ENCODE measurements around the gene AIF1.
"Not testable (repeated sequence)": the region's sequence is repeated elsewhere in the genome, so short reads cannot be mapped to it uniquely, and the experiment has no call there.

The AIF1 gene

DNA sequence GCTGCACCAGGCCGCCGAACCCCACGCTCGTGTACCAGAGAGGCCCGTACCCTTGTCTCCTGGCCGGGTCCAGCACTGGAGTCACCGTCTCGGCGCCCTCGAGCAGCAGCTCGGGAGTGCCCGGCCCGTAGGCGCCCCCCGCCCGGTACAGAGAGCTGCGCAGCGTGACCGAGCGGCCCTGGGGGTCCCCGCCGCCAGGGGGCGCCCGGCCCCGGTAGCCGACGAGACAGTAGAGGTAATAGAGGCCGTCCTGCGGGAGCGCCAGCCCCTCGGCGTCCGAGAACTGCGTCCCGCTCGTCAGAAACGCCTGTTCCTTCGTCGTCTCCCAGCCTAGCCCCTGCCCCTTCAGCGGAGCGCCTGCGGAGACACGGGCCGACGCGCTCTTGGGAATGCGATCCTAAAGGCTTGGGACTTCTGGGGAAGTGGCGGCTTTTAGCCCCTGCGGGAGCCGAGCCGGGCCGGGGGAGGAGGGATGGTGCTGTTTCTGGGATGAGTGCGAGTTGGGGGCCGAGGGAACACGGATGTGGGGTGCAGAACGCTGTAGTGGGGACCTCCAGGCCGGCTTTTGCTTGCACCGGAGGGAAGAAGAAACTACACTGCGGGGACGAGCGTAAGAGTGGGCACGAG is 34.1 kb upstream of the AIF1 start:
- peak; percentile 85 for DNase-seq (ENCODE audit: low read depth)

DNA sequence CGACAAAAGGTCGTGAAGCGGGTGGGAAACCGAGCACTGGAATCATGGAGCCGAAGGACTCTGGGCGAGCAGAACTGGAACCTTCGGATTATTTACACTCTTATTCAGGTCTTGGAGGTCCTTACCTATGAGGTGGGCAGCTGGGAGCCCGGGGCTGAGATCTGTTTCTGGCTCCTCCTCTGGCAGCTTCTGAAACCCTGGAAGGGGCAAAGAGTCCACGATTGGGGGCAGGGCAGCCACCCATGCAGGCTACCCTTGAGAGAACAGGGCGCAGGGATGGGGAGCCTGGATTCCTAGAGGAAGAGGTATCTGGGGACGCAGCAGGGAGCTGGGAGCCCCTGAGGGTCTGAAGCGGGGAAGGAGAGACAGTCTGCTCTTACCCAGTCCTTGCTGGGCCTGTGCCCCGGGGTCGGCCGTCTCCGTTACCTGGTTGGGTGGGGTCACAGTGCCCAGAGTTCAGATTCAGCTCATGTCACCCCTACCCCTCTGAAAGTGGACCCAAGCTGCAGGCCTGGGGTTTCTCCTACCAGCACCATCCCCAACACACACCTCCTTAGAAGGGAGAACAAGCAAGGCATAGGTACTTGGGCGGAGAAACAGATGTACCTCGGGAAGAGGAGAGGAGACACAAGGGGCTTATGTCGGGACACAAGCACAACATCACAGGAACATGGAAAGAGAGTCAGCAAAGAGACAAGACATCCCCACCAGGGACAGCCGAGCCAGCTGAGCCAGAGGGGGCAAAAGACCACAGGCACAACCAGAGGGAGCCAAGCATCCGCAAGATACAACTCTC is 33.4 kb upstream of the AIF1 start:
- no peak for DNase-seq (ENCODE audit: low read depth)

DNA sequence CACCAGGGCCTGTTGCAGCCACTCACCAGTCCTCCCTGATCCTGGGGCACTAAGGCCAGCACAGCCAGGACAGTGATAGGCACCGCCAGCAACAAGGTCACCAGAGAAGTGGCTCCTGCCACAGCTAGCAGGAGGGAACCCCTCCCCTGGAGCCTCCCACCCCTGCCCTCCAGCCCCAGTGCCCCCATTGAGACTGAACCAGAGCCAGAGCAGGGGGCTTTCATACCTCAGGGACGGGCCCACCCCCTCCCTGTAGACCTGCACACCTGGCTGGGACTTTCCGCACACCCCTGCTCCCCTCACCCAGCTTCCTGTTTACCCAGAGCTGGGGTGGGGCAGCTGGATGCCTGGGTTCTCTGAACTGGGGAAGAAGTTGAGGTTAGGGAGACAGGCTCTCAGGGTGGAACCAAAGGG is 32.8 kb upstream of the AIF1 start, which contains the start of gene LTB:
Gene LTB, minus strand, starts transcription at position 195 of the 414 bp plus-strand sequence. Its CDS starts 7 bp downstream, at position 188.
- no peak for DNase-seq (ENCODE audit: low read depth)

DNA sequence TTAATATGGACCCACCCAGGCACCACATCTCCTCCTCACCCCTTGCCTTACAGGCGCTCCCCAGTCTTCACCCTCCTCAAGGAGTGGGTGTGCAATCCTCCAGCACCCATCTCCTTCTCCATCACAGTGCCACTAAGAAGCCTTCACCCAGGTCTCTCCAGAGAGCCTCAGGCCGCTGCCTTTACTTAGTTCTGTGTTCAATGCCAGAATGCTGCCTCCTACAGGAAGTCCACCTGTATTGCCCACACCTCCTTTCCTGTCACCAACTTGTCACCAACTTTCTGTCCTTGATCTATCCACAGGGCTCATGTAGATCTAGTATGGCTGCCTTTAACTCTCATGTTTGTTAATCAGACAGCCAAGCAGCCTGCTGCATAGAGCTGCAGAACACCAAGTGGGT is 29.5 kb upstream of the AIF1 start:
- DNase-seq (ENCODE audit: low read depth), result peak; percentile 27

DNA sequence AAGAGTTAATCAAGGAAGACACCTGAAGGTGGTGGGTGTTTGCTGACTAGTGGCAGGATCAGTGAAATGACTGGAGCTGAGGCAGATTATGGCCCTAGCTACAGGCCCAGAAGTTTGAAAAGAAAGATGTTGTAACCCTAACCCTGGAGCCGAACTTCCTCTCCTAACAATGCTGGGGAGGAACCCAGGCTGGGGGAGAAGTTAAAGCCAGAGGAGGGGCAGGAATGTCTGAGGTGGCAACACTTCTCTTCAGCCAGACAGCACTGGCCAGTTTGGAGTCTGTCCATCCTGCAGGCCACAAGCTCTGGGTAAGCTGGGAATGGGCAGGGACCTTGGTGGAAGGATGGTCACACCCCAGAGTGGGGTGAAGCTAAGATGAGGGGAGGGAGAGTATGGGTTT is 29.0 kb upstream of the AIF1 start, which contains the start of gene LST1:
Gene LST1, plus strand, starts transcription at position 270 of the 400 bp plus-strand sequence. CDS start 1,023 bp downstream, outside the sequence.
- DNase-seq (ENCODE audit: low read depth), result peak; percentile 13

DNA sequence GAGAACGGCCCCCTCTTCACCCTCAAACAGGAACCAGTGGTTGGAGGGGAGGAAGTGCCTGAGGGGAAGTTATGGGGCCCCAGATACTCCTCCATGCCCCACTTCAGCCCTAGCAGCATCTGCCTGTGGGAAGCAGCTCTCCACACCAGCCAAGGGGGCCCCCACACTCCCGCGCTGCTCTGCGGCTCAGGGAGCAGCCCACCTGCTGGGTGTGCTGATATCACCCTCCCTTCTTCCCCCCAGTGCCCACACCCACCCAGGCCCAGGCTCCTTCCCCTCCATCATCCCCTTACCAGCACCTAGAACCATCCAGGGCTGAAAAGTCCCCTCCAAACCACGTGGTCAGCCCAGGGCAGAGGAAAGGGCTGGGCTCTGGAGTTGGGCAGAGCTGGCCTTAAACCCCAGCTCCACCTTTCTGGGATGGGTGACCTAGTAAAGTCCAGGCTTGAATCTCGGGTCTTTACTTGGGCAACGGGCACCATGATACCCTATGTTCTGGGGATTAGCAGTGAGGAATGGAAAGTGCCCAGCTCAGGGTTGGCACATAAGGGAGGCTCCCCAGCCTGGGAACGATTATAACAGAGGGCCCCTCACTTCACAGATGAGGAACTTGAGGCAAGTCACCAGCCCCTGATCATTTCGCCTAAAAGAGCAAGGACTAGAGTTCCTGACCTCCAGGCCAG is 28.3 kb upstream of the AIF1 start:
- DNase-seq (ENCODE audit: low read depth), result no peak

DNA sequence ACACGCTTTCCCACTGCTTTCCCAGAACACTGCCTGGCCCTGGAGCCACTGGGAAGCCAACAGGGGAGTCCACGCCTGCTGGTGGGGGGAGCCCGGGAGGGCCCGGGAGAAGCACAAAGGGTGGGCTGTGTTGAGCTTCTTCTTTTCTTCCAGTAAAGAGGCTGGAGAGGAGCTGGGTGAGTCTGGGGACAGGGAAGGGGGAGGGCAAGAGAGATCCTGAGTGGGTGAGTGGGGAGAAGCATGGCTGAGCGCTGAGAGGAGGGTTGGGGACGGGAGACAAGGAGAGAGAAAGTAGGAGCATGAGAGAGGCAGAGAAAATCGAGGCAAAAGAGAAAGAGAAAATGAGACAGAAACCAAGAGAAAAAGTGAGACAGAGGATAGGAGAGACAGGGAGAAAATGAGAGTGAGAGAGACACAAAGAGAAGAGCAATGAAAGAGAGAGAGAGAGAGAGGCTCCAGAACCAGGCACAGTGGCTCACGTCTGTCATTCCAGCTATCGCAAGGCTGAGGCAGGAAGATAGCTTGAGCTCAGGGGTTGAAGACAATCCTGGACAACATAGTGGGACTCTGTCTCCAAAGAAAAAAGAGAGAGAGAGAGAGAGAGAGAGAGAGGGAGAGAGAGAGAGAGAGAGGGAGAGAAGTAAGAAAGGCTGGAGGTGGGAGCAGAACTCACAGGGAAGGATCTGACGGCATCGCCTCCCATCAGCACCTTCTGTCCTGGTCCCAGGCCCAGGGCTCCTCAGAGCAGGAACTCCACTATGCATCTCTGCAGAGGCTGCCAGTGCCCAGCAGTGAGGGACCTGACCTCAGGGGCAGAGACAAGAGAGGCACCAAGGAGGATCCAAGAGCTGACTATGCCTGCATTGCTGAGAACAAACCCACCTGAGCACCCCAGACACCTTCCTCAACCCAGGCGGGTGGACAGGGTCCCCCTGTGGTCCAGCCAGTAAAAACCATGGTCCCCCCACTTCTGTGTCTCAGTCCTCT is 26.9 kb upstream of the AIF1 start:
- DNase-seq (ENCODE audit: low read depth), result no peak

DNA sequence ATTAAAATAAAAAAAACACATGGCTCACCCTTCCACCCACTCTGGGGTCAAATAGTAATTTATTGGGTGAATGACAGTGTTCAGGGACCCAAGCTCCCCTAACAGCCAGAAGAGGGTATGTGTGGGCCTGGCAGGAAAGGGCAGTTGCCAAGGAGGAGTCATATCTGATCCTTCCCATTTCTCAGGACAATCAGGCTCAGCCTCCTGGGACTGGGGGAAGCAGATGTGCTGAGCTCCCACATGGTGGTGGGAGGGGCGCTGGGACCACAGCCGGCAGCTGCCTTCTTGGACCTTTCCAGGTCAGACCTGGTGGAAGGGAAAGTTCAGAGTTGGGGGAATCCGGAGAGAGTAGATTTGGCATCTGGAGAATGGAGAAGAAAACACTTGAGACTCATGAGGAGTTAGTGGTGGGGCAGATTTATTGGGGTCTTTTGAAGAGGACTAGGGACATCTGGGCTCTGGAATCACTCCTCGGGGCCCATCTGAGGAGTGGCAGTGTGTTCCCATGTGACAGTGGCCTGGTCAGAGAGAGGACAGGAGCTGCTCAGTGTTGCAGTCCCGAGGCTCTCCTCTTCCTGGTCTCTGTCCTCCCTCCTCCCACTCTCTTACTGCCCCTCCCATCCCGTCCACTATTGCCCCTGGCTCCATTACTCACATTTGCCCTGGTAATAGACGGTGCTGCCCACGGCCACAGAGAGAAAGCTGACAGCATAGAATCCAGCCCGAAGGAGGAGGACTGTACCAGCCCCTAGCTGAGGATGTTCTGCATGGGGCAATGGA is 26.0 kb upstream of the AIF1 start:
- DNase-seq (ENCODE audit: low read depth), result peak; percentile 37

DNA sequence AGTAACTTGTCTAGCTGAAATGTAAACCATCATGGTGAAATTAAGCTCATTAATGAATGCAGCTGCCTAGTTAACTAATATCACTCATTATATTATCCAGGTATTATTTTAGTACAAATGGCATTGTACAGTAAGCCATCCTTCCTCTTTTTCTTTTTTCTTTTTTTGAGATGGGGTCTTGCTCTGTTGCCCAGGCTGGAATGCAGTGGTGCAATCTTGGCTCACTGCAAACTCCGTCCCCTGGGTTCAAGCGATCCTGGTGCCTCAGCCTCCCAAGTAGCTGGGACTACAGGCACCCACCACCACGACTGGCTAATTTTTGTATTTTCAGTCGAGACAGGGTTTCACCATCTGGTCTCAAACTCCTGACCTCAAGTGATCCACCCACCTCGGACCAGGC is 24.3 kb upstream of the AIF1 start:
- not testable (repeated sequence) for DNase-seq (ENCODE audit: low read depth)

DNA sequence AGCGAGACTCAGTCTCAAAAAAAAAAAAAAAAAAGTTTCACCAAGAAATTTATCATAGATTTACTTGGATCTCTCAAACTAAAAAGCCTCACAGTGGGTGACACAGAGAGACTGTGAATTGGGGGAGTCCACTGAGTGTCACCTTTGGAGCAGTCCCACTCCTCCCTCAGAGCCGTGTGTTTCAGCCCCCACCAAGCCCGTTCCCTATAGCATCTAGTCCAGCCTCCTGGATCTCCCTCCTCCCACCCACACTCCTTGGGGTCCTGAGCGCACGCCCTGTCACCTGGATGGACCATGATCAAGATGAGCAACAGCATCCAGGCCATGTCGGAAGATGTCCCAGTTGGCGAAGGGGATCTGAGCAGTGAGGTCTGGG is 22.6 kb upstream of the AIF1 start:
- DNase-seq (ENCODE audit: low read depth), result no peak

DNA sequence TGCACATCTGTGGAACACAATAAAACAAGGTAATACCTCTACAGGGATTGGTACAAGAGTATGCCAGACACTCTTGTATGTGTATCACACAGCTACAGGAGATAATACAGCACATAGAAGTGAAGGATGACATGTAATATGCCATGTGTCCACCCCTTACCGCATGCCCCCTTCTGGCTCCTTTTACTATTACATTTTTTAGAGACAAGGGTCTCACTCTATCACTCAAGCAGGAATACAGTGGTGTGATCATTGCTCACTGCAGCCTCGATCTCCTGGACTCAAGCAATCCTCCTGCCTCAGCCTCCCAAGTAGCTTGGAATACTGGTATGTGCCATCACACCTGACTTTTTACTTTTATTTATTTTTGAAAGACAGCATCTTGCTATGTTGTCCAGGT is 18.0 kb upstream of the AIF1 start:
- DNase-seq (ENCODE audit: low read depth), result peak; percentile 55

DNA sequence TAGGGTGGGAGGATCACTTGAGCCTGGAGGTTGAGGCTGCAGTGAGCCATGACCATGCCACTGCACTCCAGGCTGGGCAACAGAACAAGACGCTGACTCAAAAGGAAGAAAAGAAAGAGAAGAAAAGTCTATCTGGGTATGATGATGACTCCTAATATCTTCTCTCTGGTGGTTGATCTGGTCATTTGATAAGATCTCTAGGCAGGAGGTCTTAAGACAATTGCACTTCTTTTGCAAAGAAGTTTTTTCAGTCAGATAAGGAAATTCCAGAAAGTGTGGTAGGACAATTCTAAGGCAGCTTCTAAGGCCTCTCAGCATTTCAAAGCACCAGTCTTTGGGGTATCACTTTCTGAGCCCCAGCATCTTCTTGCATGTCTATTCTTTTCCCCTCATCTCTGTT is 7.7 kb upstream of the AIF1 start:
- DNase-seq (ENCODE audit: low read depth), result peak; percentile 21

DNA sequence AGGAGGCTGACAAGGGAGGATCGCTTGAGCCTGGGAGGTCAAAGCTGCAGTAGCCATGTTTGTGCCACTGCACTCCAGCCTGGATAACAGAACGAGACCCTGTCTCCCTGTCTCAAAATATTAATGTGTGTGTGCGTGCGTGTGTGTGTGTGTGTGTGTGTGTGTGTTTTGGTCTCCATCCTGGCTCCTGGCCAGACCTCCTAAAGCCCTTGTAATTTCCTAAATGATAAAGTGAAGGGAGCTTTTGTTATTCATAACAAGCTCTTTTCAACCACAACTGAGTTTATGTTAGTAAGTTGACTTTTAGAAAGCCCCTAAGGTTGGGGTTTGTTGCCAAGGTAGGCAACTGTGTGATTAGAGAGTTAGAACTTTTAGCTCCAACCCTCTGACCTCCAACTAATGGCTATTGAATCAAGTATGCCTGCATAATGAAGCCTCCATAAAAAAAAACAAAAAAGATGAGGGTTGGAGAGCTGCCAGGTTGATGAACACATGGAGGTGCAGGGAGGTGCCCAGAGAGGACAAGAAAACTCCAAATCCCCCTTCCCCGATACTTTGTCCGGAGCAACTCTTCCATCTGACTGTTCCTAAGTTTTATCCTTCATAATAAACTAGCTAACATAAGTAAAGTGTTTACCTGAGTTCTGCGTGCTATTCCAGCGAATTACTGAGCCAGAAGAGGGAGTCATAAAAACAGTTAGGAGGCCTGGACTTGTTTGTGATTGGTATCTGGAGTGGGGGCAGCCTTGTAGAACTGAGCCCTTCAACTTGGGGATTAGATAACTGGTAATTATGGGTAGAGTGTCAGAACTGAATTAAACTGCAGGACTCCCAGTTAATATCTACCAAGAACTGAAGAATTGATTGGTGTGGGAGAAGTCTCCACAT is 5.3 kb upstream of the AIF1 start:
- no peak for DNase-seq (ENCODE audit: low read depth)

DNA sequence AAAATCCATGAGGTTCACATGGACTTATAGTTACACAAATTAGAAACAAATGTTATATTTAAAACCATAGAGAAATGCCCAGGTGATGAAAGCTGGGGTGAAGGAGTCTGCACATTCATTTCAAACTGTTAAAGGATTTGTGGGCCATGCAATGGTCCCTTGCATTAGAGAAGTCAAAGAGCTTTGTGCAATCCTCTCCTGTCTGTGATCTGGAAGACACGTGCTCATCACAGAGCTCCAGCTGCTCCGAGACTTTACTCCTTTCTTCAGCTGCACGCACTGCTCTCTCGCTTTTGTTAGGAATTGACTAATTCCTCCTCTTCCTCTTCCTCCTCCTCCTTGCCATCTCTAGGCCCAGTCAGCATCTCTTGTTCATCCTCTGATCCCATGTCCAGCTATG is 4.1 kb upstream of the AIF1 start:
- no peak for DNase-seq (ENCODE audit: low read depth)

DNA sequence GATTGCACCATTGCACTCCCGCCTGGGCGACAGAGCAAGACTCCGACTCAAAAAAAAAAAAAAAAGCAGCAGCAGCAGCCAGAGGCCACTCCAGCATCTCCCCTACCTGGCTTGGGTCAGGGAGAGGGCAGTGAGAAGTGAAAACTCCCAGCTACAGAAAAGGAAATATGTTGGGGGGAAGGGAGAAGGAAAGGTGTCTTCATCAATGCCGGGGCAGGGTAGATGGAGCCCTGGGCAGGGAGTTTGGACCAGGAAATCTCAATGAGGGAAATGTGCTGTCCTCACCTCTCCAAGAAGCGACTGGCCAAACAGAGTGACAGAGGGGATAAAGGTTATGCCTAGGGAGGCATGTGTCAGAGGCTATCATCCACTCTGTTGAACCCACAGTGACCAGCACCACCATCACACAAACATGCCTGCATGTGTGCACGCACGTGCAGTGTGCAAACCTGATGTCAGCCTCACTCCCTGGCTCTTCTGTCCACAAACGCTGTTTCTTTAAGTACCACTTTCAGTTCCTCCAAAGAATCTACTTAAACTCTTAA is 887 bp upstream of the AIF1 start:
- DNase-seq (ENCODE audit: low read depth), result no peak

DNA sequence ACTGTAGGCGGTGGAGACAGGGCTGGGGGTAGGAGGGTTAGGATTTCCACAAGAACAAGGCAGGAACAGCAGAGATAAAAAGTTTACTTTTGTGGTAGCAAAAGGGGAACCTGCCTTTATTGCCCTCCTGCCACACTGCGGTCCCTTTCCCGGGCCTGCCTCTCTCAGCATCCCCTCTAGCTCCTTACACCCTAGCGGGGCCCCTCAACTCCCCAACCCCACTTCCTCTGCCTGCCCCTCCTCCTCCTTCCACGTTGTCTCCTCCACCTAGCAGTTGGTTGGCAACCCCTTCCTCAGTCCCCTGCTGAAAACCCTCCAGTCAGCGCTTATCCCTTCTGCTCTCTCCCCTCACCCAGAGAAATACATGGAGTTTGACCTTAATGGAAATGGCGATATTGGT is 714 bp downstream of the AIF1 start:
- DNase-seq (ENCODE audit: low read depth), result no peak

DNA sequence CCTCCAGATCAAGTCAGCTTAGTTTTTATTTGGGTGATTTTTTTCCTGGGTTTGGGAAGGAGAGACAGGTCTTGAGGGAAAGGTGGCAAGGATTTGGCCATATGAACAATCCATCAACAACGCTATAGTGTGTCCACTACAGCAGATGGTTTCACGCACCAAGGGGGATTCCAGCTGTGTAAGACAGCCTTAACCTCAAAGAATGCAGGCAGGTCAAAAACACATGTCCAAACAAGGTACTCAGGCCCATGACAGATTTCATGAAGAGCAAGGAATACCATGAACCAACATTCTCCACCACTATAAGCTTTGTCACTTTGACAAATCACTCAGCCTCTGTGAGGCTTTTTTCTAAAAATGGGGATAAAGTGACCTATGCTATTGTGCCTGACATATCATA is 2.0 kb downstream of the AIF1 start:
- DNase-seq (ENCODE audit: low read depth), result no peak

DNA sequence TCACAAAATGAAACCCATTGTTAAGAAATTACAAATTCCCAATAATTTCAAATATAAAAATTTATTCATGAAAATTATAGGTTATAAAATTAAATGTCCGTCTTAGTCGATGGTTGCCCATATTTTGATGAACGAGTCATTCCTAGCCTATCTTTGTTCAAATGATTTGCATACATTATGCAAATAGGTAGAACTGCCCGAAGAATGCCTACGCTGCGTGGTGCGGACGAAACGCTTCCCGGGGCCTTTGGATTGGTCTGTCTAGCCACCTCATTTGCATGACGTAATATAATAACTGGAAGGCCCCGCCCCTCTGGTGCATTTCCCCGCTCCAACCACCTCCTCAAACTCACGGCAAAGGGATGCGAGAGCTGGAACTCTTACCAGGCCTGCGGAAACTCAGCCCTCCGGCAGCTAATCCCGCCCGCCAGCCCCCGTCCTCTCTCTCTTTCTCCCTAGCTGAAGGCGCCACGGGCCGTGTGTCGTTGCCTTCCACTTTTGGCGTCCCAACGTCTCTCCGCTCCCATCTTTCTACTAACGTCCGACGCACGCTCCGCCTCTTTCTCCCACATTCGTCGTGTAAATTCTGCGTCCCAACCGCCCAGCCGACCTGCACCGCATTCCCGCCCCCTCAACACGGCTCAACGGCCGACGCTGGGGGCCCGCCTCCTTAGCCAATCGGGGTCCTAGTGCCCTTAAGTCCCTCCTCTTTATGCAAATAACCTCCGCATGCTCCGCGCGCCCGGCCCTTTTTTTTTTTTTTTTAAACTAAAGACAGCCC is 5.0 kb downstream of the AIF1 start:
- DNase-seq (ENCODE audit: low read depth), result peak; percentile 100

Data from EH (cell line).